OCI-LY7 (cell line): Measurements from ENCODE around the gene MAP2K7. TPM values are rescaled to one million over a fixed set of nuclear protein-coding genes. Genes with fewer than 3 reads are reported as not detected.
"Not testable (repeated sequence)": the region's sequence is repeated elsewhere in the genome, so short reads cannot be mapped to it uniquely, and the experiment has no call there.

Experiments used
- BruUV-seq: library from RNA; stranded (reverse); fragments of 400-500 nt; replicated peaks from 2 replicates; lab custom pipeline; 2021; lab: Mats Ljungman, UMichigan
- CTCF ChIA-PET: fragments of 300-600 bp; sonication (Branson Sonifier 250); formaldehyde crosslinking; loops from one replicate; lab custom pipeline; 2022; ENCODE audit warnings: antibody characterized with exemption; ENCODE audit not compliant: unreplicated experiment; lab: Charles Lee
- POLR2A ChIA-PET: fragments of 300-600 bp; sonication (Branson Sonifier 250); formaldehyde crosslinking; loops from one replicate; lab custom pipeline; 2022; ENCODE audit warnings: antibody characterized with exemption; lab: Charles Lee
- DNase-seq: peaks from one replicate; pipeline ENCODE4 v3.0.0-alpha.2; 2015; ENCODE audit warnings: low spot score
- H2AFZ ChIP-seq: fragments of 200-600 bp; sonication (generic), shearing (Covaris generic); 2 replicates; pipeline ENCODE4 v1.6.1; 2014; ENCODE audit warnings: mild to moderate bottlenecking, antibody characterized with exemption, low read length, moderate library complexity
- H3K27ac ChIP-seq: fragments of 200-600 bp; sonication (generic); 2 replicates; pipeline ENCODE4 v1.5.1; 2014; ENCODE audit warnings: mixed run types, low read depth, mild to moderate bottlenecking, moderate library complexity, low read length, inconsistent platforms; ENCODE audit not compliant: poor library complexity, severe bottlenecking
- H3K36me3 ChIP-seq: fragments of 200-600 bp; sonication (generic); 2 replicates; pipeline ENCODE4 v1.6.1; 2014; ENCODE audit warnings: mild to moderate bottlenecking, antibody characterized with exemption, low read length, moderate library complexity, mixed read lengths; ENCODE audit not compliant: insufficient read depth
- H3K4me1 ChIP-seq: fragments of 200-600 bp; sonication (generic); 2 replicates; pipeline ENCODE4 v1.5.1; 2014; ENCODE audit warnings: mild to moderate bottlenecking, low read length; ENCODE audit not compliant: insufficient read depth, poor library complexity, severe bottlenecking
- H3K4me2 ChIP-seq: fragments of 200-600 bp; sonication (generic); 2 replicates; pipeline ENCODE4 v1.6.1; 2014; ENCODE audit warnings: mild to moderate bottlenecking, low read length
- H3K4me3 ChIP-seq: fragments of 200-600 bp; sonication (generic); 2 replicates; pipeline ENCODE4 v1.5.1; 2014; ENCODE audit warnings: mild to moderate bottlenecking, low read depth, low read length; ENCODE audit not compliant: poor library complexity, severe bottlenecking
- H3K79me2 ChIP-seq: fragments of 200-600 bp; sonication (generic); 2 replicates; pipeline ENCODE4 v1.6.1; 2016; ENCODE audit warnings: low read depth, mild to moderate bottlenecking, low read length, moderate library complexity, mixed read lengths; ENCODE audit not compliant: insufficient read depth
- H3K9me2 ChIP-seq: fragments of 200-600 bp; sonication (generic); 2 replicates; pipeline ENCODE4 v1.6.1; 2016; ENCODE audit warnings: mild to moderate bottlenecking, low read length, mixed read lengths; ENCODE audit not compliant: insufficient read depth
- H3K9me3 ChIP-seq: fragments of 200-600 bp; sonication (generic); 2 replicates; pipeline ENCODE4 v1.6.1; 2014; ENCODE audit warnings: mild to moderate bottlenecking, mixed run types, low read length, mixed read lengths
- H4K20me1 ChIP-seq: fragments of 200-600 bp; sonication (generic); 2 replicates; pipeline ENCODE4 v1.6.1; 2014; ENCODE audit warnings: mild to moderate bottlenecking, antibody characterized with exemption, low read length, moderate library complexity, mixed read lengths; ENCODE audit not compliant: insufficient read depth
- EZH2phosphoT487 ChIP-seq: fragments of 200-600 bp; sonication (generic); IDR thresholded peaks from 2 replicates; pipeline ENCODE4 v1.6.1; 2018; ENCODE audit warnings: low read depth, borderline replicate concordance, mild to moderate bottlenecking, mixed run types, antibody characterized with exemption, low read length, moderate library complexity, mixed read lengths
- intact Hi-C: fragments of 100-400 bp; cut with micrococcal nuclease; formaldehyde crosslinking; loops from one replicate; pipeline ENCODE4 v1.10.0; 2022; ENCODE audit not compliant: unreplicated experiment
- total RNA-seq, 2 experiments: library from RNA; depleted of rRNA in 1 of 2; stranded (reverse); fragments of >200 nt in 1 of 2; shearing (Covaris generic) in 1 of 2; gene quantifications; 2 replicates each; pipeline ENCODE4 v1.2.3, GENCODE V29; 2014 to 2022
- TF ChIP-seq, protein P1 (sequence below): fragments of 200-600 bp; sonication (generic); conservative IDR thresholded peaks from 2 replicates; pipeline ENCODE4 v1.5.1; 2014; ENCODE audit warnings: mild to moderate bottlenecking, antibody characterized with exemption, low read length, moderate library complexity, mixed read lengths

MAP2K7 gene
- total RNA-seq, 2 experiments from 2014 or later, result 23.2 to 44.5 TPM

DNA sequence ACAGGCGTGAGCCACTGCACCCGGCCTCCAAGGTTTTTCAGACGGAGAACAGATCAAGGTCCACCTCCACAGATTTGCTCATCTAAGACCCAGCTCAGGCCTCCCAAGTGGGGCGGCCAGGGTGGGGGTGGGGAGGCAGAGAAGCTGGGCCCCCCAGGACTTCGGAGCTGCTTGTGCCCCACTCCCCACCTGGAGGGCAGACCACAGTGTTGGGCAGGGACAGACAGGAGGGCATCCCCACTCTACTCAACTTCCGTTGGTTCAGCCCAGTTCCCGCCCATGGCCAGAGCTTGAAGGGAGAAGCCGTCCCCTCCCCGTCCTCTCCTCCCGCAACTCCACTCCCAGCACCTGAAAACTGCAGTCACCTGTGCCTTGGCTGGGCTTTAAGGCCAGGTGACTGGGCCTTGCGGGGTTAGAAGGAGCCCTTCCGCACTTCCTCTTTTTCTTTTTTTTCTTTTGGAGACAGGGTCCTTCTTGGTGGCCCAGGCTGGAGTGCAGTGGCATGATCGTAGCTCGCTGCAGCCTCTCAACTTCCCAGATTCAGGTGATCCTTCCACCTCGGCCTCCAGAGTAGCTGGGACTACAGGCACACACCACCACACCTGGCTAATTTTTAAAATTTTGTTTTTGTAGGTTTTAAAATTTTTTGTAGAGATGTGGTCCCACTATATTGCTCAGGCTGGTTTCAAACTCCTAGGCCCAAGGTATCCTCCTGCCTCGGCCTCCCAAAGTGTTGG, 16.1 kb upstream of the MAP2K7 start:
- Histone ChIP-seq H4K20me1 (no peaks in the 10 kb centered on the region), H2AFZ (no peak overlapping the region), H3K4me3 (no peak overlapping the region), H3K4me1 (no peaks in the 10 kb centered on the region), H3K9me2 (no peaks in the 10 kb centered on the region), H3K4me2 (no peak overlapping the region), H3K27ac (no peak overlapping the region), H3K36me3 (no peaks in the 10 kb centered on the region), H3K9me3 (no peaks in the 10 kb centered on the region), H3K79me2 (no peaks in the 10 kb centered on the region)
- TF ChIP-seq, protein P1, sequence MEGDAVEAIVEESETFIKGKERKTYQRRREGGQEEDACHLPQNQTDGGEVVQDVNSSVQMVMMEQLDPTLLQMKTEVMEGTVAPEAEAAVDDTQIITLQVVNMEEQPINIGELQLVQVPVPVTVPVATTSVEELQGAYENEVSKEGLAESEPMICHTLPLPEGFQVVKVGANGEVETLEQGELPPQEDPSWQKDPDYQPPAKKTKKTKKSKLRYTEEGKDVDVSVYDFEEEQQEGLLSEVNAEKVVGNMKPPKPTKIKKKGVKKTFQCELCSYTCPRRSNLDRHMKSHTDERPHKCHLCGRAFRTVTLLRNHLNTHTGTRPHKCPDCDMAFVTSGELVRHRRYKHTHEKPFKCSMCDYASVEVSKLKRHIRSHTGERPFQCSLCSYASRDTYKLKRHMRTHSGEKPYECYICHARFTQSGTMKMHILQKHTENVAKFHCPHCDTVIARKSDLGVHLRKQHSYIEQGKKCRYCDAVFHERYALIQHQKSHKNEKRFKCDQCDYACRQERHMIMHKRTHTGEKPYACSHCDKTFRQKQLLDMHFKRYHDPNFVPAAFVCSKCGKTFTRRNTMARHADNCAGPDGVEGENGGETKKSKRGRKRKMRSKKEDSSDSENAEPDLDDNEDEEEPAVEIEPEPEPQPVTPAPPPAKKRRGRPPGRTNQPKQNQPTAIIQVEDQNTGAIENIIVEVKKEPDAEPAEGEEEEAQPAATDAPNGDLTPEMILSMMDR, result no peak
- no peak for TF ChIP-seq EZH2phosphoT487
- DNase-seq, result no peak
- ChIA-PET CTCF (no interaction called here), POLR2A (interaction anchor here (0.6 kb wide), 1 partner anchor 19 kb away, joined by 3 read pairs; no protein-coding TSS in a partner anchor)
- no TSS peak for BruUV-seq
- intact Hi-C loops, result no loop called here

DNA sequence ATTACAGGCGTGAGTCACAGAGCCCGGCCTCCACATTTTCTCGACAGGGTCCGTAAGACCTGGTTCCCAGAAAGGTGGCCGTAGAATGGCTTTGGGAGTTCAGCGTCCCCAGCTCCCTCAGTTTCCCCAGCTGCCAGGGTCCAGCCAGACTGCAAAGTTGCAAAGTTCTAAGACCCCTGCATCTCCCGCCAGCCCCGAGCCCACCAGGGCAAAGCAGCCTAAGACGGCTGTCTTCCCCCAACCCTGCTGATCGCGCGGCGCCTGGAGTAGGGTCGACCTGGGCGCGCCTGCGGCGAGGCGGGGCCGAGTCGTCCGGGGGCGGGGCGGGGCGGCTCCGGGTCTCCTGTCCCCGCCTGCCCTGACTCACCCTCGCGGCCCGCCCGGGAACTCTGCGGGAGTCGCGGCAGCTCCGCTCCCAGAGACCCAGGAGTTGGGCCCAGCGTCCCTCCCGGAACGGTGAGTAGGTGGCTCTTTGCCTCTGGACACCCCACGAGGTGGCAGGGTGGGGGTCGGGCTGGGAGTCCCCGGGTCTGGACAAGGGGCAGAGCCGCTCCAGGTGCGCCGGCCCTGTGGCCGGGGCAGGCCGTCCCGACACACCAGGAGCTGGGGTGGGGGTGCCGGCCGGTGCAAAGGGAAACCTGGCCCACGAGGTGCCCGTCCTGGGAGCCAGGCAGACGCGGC, 15.4 kb upstream of the MAP2K7 start, which contains the start of gene LRRC8E:
Gene LRRC8E, plus strand, starts transcription at position 366 of the 681 bp plus-strand sequence. CDS start 7,094 bp downstream, outside the sequence.
- no peaks in the 10 kb centered on the region for H3K9me2 ChIP-seq
- DNase-seq, result no peak
- H2AFZ ChIP-seq, result no peak within 1 kb of the TSS
- TF ChIP-seq, protein P1, result no peak
- TF ChIP-seq EZH2phosphoT487, result no peak
- ChIA-PET POLR2A (no interaction called here), CTCF (no interaction called here)
- intact Hi-C loops, result no loop called here
- no peak within 1 kb of the TSS for H3K4me3 ChIP-seq
- no peaks in the 10 kb centered on the region for H4K20me1 ChIP-seq
- H3K9me3 ChIP-seq, result no peaks in the 10 kb centered on the region
- H3K27ac ChIP-seq, result no peak within 1 kb of the TSS
- no peak within 1 kb of the TSS for H3K4me2 ChIP-seq
- no TSS peak for BruUV-seq
- H3K36me3 ChIP-seq, result no peaks in the 10 kb centered on the region
- no peaks in the 10 kb centered on the region for H3K4me1 ChIP-seq
- H3K79me2 ChIP-seq, result no peaks in the 10 kb centered on the region

DNA sequence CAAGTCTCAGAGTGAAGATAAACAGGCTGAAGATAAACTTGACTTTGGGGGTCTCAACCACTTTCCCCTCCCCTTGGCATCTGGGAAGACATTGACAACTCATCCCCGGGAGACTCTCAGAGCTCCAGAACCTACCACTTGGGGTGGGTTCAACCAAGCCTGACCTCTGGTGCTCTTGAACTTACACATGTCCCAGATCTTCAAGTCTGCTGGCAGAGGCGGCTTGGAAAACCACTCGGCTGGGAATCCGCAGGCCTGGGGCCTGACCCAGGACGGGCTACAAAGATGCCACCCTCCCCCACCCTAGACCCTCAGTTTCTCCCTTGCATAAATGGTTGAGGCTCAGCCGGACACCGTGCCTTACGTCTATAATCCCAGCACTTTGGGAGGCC, 14.9 kb upstream of the MAP2K7 start:
- Histone ChIP-seq H3K27ac (no peak overlapping the region), H3K4me2 (no peak overlapping the region), H3K79me2 (no peaks in the 10 kb centered on the region), H3K4me1 (no peaks in the 10 kb centered on the region), H3K9me2 (no peaks in the 10 kb centered on the region), H4K20me1 (no peaks in the 10 kb centered on the region), H3K4me3 (no peak overlapping the region), H3K36me3 (no peaks in the 10 kb centered on the region), H3K9me3 (no peaks in the 10 kb centered on the region), H2AFZ (no peak overlapping the region)
- no peak for DNase-seq
- no peak for TF ChIP-seq EZH2phosphoT487
- TF ChIP-seq, protein P1, result no peak
- CTCF ChIA-PET, result no interaction called here
- no TSS peak for BruUV-seq
- intact Hi-C loops, result no loop called here
- POLR2A ChIA-PET, result no interaction called here

DNA sequence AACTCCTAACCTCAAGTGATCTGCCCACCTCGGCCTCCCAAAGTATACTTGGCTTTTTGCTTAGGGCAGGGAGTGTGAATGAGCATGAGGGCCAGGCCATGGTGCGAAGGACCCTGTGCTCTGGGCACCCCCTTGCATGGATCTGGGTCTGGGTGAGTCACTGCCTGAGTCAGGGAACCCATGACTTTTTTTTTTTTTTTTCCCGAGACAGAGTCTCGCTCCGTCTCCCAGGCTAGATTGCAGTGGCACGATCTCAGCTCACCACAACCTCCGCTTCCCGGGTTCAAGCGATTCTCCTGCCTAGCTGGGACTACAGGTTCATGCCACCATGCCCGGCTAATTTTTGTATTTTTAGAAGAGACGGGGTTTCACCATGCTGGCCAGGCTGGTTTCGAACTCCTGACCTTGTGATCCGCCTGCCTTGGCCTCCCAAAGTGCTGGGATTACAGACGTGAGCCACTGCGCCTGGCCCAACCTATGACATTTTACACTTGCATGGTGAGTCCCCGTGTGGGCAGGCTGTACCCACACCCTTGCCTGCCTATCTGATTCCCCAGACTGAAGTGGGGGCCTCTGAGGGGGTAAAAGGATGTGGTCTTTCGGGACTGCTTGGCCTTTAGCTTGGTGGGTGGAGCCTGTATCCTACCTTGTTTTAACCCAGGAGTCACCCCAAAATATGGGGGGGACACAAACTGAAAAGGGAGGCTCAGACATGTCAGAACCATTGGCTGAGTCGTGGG, 10.1 kb upstream of the MAP2K7 start:
- H3K9me3 ChIP-seq, H3K9me2 ChIP-seq, H3K79me2 ChIP-seq, DNase-seq, BruUV-seq, H4K20me1 ChIP-seq, CTCF ChIA-PET, H3K27ac ChIP-seq, H2AFZ ChIP-seq, H3K4me1 ChIP-seq, H3K4me2 ChIP-seq, H3K36me3 ChIP-seq, H3K4me3 ChIP-seq, intact Hi-C loops: not testable (repeated sequence)
- POLR2A ChIA-PET, result interaction anchor here (0.6 kb wide), 1 partner anchor 549 kb away, joined by 3 read pairs; no protein-coding TSS in a partner anchor
